ENCODE data around the gene BCAP29.

BCAP29 gene

GRCh38 chr7:107581387-107582013 lies 1.5 kb downstream of the BCAP29 start:
- no peak for DNase-seq (ENCODE audit: low spot score)

GRCh38 chr7:107582875-107583274 lies 2.8 kb downstream of the BCAP29 start:
- DNase-seq (ENCODE audit: low spot score), result no peak

- no peak for DNase-seq (ENCODE audit: low spot score)
Measured at GRCh38 chr7:107584716-107585115, 4.7 kb downstream of the BCAP29 start.

GRCh38 chr7:107588529-107589130 lies 8.6 kb downstream of the BCAP29 start:
- no peak for DNase-seq (ENCODE audit: low spot score)

GRCh38 chr7:107591421-107591820 lies 11.4 kb downstream of the BCAP29 start:
- DNase-seq (ENCODE audit: low spot score), result no peak

GRCh38 chr7:107592361-107593024 lies 12.4 kb downstream of the BCAP29 start:
- no peak for DNase-seq (ENCODE audit: low spot score)

GRCh38 chr7:107593025-107593410 lies 13.0 kb downstream of the BCAP29 start:
- DNase-seq (ENCODE audit: low spot score), result no peak

- no peak for DNase-seq (ENCODE audit: low spot score)
Measured at GRCh38 chr7:107594961-107595737, 15.1 kb downstream of the BCAP29 start.

- DNase-seq (ENCODE audit: low spot score), result no peak
Measured at GRCh38 chr7:107596881-107597581, 17.0 kb downstream of the BCAP29 start.

- DNase-seq (ENCODE audit: low spot score), result no peak
Measured at GRCh38 chr7:107597582-107597916, 17.5 kb downstream of the BCAP29 start.

- no peak for DNase-seq (ENCODE audit: low spot score)
Measured at GRCh38 chr7:107597953-107598352, 17.9 kb downstream of the BCAP29 start.

GRCh38 chr7:107599262-107599661 lies 19.2 kb downstream of the BCAP29 start:
- DNase-seq (ENCODE audit: low spot score), result no peak

GRCh38 chr7:107600816-107601215 lies 20.8 kb downstream of the BCAP29 start:
- no peak for DNase-seq (ENCODE audit: low spot score)

GRCh38 chr7:107605218-107605815 lies 25.3 kb downstream of the BCAP29 start:
- no peak for DNase-seq (ENCODE audit: low spot score)

- no peak for DNase-seq (ENCODE audit: low spot score)
Measured at GRCh38 chr7:107606303-107606702, 26.3 kb downstream of the BCAP29 start.

- DNase-seq (ENCODE audit: low spot score), result no peak
Measured at GRCh38 chr7:107609811-107610261, 29.8 kb downstream of the BCAP29 start.

- no peak for DNase-seq (ENCODE audit: low spot score)
Measured at GRCh38 chr7:107610323-107610722, 30.3 kb downstream of the BCAP29 start.

- DNase-seq (ENCODE audit: low spot score), result no peak
Measured at GRCh38 chr7:107613439-107613838, 33.4 kb downstream of the BCAP29 start.

- DNase-seq (ENCODE audit: low spot score), result no peak
Measured at GRCh38 chr7:107613948-107614347, 33.9 kb downstream of the BCAP29 start.

GRCh38 chr7:107614425-107614824 lies 34.4 kb downstream of the BCAP29 start:
- no peak for DNase-seq (ENCODE audit: low spot score)

- DNase-seq (ENCODE audit: low spot score), result no peak
Measured at GRCh38 chr7:107615910-107616680, 36.0 kb downstream of the BCAP29 start.
